PC-3 (cell line): Measurements from ENCODE around the gene ABCA2. TPM values are rescaled to one million over a fixed set of nuclear protein-coding genes. Genes with fewer than 3 reads are reported as not detected.
A peak's percentile ranks its signal among the peaks of the same experiment; 100 is the strongest.

Experiments
- ATAC-seq: fragments of 200-7000 bp; cut with Tn5 transposase; 2 replicates; pipeline ENCODE4 v1.9.1; 2020; ENCODE audit warnings: mild to moderate bottlenecking, moderate library complexity
- BruUV-seq: library from RNA; stranded (reverse); fragments of 400-500 nt; replicated peaks from 2 replicates; lab custom pipeline; 2021; lab: Mats Ljungman, UMichigan
- CTCF ChIA-PET: fragments of 300-600 bp; sonication (Branson Sonifier 250); formaldehyde crosslinking; loops from one replicate; lab custom pipeline; 2022; ENCODE audit warnings: antibody characterized with exemption; lab: Charles Lee
- POLR2A ChIA-PET: fragments of 300-600 bp; sonication (Branson Sonifier 250); formaldehyde crosslinking; loops from one replicate; lab custom pipeline; 2022; ENCODE audit warnings: antibody characterized with exemption; ENCODE audit not compliant: unreplicated experiment; lab: Charles Lee
- DNase-seq: peaks from one replicate; pipeline ENCODE4 v3.0.0-alpha.2; 2015
- H2AFZ ChIP-seq: fragments of 300-600 bp; sonication (generic); 2 replicates; pipeline ENCODE4 v1.6.0; 2016; ENCODE audit warnings: antibody characterized with exemption, low read length
- H3F3A ChIP-seq: fragments of 300-600 bp; sonication (generic); one replicate; pipeline ENCODE4 v1.6.0; 2017; ENCODE audit warnings: antibody characterized with exemption, low read length, control low read depth, mild to moderate bottlenecking; ENCODE audit not compliant: unreplicated experiment
- H3K27ac ChIP-seq: fragments of 300-600 bp; sonication (generic); 2 replicates; pipeline ENCODE4 v1.5.1; 2016; ENCODE audit warnings: mild to moderate bottlenecking, low read length
- H3K27me3 ChIP-seq: fragments of 300-600 bp; sonication (generic); 2 replicates; pipeline ENCODE4 v1.6.1; 2016; ENCODE audit warnings: low read length, mixed read lengths
- H3K36me3 ChIP-seq: fragments of 300-600 bp; sonication (generic); 2 replicates; pipeline ENCODE4 v1.6.1; 2016; ENCODE audit warnings: low read depth, mixed run types, low read length, mixed read lengths
- H3K4me1 ChIP-seq: fragments of 300-600 bp; sonication (generic); 2 replicates; pipeline ENCODE4 v1.5.1; 2016; ENCODE audit warnings: low read length; ENCODE audit not compliant: insufficient read depth
- H3K4me2 ChIP-seq: fragments of 300-600 bp; sonication (generic); 2 replicates; pipeline ENCODE4 v1.6.0; 2016; ENCODE audit warnings: low read length
- H3K4me3 ChIP-seq: fragments of 300-600 bp; sonication (generic); 2 replicates; pipeline ENCODE4 v1.5.1; 2016; ENCODE audit warnings: mild to moderate bottlenecking, low read length, mixed read lengths
- H3K79me2 ChIP-seq: fragments of 300-600 bp; sonication (generic); 2 replicates; pipeline ENCODE4 v1.6.1; 2017; ENCODE audit warnings: low read length, mixed read lengths
- H3K9ac ChIP-seq: fragments of 300-600 bp; sonication (generic); 2 replicates; pipeline ENCODE4 v1.6.0; 2016; ENCODE audit warnings: mild to moderate bottlenecking, low read length
- H3K9me2 ChIP-seq: fragments of 300-600 bp; sonication (generic); replicated peaks from 2 replicates; pipeline ENCODE4 v1.6.1; 2016; ENCODE audit warnings: mixed run types, low read length, mixed read lengths
- H3K9me3 ChIP-seq: fragments of 300-600 bp; sonication (generic); 2 replicates; pipeline ENCODE4 v1.6.1; 2016; ENCODE audit warnings: low read length, mixed read lengths
- H4K20me1 ChIP-seq: fragments of 300-600 bp; sonication (generic); 2 replicates; pipeline ENCODE4 v1.6.1; 2016; ENCODE audit warnings: low read length, mixed read lengths
- EZH2 ChIP-seq: fragments of 300-600 bp; sonication (generic); IDR thresholded peaks from one replicate; pipeline ENCODE4 v1.6.1; 2017; ENCODE audit warnings: antibody characterized with exemption, mild to moderate bottlenecking, low read length; ENCODE audit not compliant: unreplicated experiment
- EZH2phosphoT487 ChIP-seq: fragments of 300-600 bp; sonication (generic); IDR thresholded peaks from 2 replicates; pipeline ENCODE4 v1.6.1; 2018; ENCODE audit warnings: mild to moderate bottlenecking, antibody characterized with exemption, low read length, borderline replicate concordance
- intact Hi-C: fragments of 100-400 bp; cut with micrococcal nuclease; formaldehyde crosslinking; loops from 2 replicates; pipeline ENCODE4 v1.9.0; 2023
- total RNA-seq: library from RNA; depleted of rRNA; stranded (reverse); fragments of >200 nt; gene quantifications from 2 replicates; pipeline ENCODE4 v1.2.3, GENCODE V29; 2014
- TF ChIP-seq, protein P1 (sequence below): fragments of 300-600 bp; sonication (generic); conservative IDR thresholded peaks from 2 replicates; pipeline ENCODE4 v1.5.1; 2017; ENCODE audit warnings: antibody characterized with exemption, low read depth, mild to moderate bottlenecking, low read length

The ABCA2 gene
- total RNA-seq, 1 experiment from 2014 or later: 31.5 TPM

DNA sequence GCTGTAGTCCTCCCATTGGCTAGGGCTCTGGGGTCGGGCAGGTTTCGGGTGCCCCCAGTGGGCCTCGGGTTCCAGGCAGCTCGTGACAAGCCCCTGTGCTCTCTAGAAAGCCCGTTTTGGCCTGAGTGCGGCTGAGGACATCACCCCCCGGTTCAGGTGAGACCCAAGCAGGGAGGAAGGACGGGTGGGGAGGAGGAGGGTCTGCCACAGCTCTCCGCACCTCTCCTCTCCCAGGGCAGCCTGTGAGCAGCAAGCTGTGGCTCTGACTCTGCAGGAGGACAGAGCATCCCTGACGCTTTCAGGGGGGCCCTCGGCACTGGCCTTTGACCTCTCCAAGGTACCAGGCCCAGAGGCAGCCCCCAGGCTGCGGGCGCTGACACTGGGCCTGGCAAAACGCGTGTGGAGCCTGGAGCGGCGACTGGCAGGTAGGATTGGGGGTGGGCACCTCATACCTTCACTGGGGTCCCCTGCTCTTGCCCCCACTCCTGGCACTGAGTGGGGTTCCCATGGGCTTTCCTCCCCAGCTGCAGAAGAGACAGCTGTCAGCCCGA, 35.1 kb downstream of the ABCA2 start:
- Histone ChIP-seq H3K4me3 (peak overlapping the region; percentile 89), H2AFZ (peak overlapping the region; percentile 63), H3K9ac (peak overlapping the region; percentile 90), H3K79me2 (peaks cover 16% of the 10 kb centered on the region), H3K27me3 (no peaks in the 10 kb centered on the region), H3K27ac (peak overlapping the region; percentile 57), H3K36me3 (no peaks in the 10 kb centered on the region; the same call in 1 of the 2 replicates), H4K20me1 (no peaks in the 10 kb centered on the region), H3F3A (no peaks in the 10 kb centered on the region), H3K9me2 (no peaks in the 10 kb centered on the region), H3K9me3 (no peaks in the 10 kb centered on the region), H3K4me2 (peak overlapping the region; percentile 87), H3K4me1 (peaks cover 27% of the 10 kb centered on the region)
- POLR2A ChIA-PET: no interaction called here
- TSS peak; percentile 72 for BruUV-seq
- CTCF ChIA-PET: interaction anchor here (0.7 kb wide), 1 partner anchor 204 kb away, joined by 4 read pairs; no protein-coding TSS in a partner anchor
- DNase-seq (no peak), ATAC-seq (no peak)
- TF ChIP-seq EZH2: no peak
- no peak for TF ChIP-seq EZH2phosphoT487
- TF ChIP-seq, protein P1, sequence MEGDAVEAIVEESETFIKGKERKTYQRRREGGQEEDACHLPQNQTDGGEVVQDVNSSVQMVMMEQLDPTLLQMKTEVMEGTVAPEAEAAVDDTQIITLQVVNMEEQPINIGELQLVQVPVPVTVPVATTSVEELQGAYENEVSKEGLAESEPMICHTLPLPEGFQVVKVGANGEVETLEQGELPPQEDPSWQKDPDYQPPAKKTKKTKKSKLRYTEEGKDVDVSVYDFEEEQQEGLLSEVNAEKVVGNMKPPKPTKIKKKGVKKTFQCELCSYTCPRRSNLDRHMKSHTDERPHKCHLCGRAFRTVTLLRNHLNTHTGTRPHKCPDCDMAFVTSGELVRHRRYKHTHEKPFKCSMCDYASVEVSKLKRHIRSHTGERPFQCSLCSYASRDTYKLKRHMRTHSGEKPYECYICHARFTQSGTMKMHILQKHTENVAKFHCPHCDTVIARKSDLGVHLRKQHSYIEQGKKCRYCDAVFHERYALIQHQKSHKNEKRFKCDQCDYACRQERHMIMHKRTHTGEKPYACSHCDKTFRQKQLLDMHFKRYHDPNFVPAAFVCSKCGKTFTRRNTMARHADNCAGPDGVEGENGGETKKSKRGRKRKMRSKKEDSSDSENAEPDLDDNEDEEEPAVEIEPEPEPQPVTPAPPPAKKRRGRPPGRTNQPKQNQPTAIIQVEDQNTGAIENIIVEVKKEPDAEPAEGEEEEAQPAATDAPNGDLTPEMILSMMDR: no peak
- intact Hi-C loops: loop anchor here (2.0 to 10.0 kb wide), 2 partner anchors 42 to 148 kb away; partner anchors contain the start of genes AJM1 and PHPT1

DNA sequence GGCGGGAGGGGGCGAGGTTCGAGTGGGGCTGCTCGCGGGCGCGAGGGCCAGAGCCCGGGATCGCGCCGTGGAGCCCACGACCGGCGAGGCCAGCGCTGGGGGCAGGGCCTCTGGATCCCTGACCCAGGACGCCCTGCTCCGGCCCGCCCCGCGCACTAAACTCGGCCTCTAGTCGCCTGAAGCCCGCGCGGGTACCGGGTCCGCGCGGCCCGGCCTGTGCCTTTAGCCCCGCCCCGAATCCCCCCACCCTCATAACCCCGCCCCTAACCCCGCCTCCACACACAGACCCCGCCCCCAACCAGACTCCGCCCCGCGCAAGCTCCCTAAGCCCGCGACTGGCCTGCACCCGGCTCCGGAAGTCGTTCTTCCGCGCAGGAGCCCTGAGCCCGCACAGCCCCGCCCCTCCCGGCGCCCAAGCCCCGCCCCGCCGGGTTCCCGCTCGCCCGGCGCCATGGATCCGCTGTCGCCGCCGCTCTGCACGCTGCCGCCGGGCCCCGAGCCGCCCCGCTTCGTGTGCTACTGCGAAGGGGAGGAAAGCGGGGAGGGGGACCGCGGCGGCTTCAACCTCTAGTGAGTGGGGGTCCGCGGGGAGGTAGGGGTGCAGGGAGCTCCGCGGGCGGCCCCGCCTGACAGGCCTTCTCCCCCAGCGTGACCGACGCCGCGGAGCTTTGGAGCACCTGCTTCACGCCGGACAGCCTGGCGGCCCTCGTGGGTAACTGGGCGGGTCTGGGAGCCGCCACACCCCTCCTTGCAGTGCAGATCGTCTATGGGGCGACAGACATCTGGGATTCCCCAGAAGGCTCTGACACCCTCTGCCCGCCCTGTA, 35.8 kb downstream of the ABCA2 start, which contains the start of gene PAXX:
Gene PAXX (plus strand): TSS at position 430 of the 826 bp plus-strand sequence. CDS start 22 bp downstream, at position 452.
- TF ChIP-seq EZH2 (no peak), EZH2phosphoT487 (no peak)
- TF ChIP-seq, protein P1: no peak
- Histone ChIP-seq H3K27ac (peak within 1 kb of the TSS; percentile 59), H3K36me3 (no peaks in the 10 kb centered on the region; the same call in 1 of the 2 replicates), H3F3A (no peaks in the 10 kb centered on the region), H3K9ac (peak within 1 kb of the TSS; percentile 90), H3K4me2 (peak within 1 kb of the TSS; percentile 87), H3K9me3 (no peaks in the 10 kb centered on the region), H3K4me1 (peaks cover 24% of the 10 kb centered on the region), H3K27me3 (no peaks in the 10 kb centered on the region), H2AFZ (peak within 1 kb of the TSS; percentile 63), H4K20me1 (no peaks in the 10 kb centered on the region), H3K4me3 (peak within 1 kb of the TSS; percentile 89), H3K79me2 (peaks cover 16% of the 10 kb centered on the region), H3K9me2 (no peaks in the 10 kb centered on the region)
- intact Hi-C loops: loop anchor here (2.0 to 10.0 kb wide), 2 partner anchors 41 to 147 kb away; partner anchors contain the start of genes AJM1 and PHPT1
- CTCF ChIA-PET: interaction anchor here (1.4 kb wide), 1 partner anchor 37 kb away, joined by 6 read pairs; no protein-coding TSS in a partner anchor
- ATAC-seq: peak; percentile 71
- peak; percentile 82 for DNase-seq
- POLR2A ChIA-PET: interaction anchor here (0.6 kb wide), 5 partner anchors 30 to 490 kb away, joined by 3 to 14 read pairs (median 6); no protein-coding TSS in a partner anchor
- BruUV-seq: no TSS peak
